Lower leg skin (tissue), 4 donors: ENCODE data around the gene UBAC2. TPM values are rescaled to one million over a fixed set of nuclear protein-coding genes. Genes with fewer than 3 reads are reported as not detected.

ENCODE experiments used
- DNase-seq, 2 donors: peaks; one replicate each; pipeline ENCODE4 v3.0.0-alpha.2; 2019; ENCODE audit warnings: low spot score in 2 of 2
- H3K4me3 ChIP-seq: fragments of 200-600 bp; sonication (generic); 2 replicates; pipeline ENCODE4 v1.5.1; 2017; ENCODE audit warnings: mild to moderate bottlenecking, low read depth; ENCODE audit not compliant: poor library complexity, severe bottlenecking
- POLR2A ChIP-seq, 2 donors: fragments of 450-650 bp; IDR thresholded peaks; one replicate each; pipeline ENCODE4 v1.6.1; 2016 to 2017; ENCODE audit warnings: antibody characterized with exemption in 2 of 2, mild to moderate bottlenecking in 1 of 2, moderate library complexity in 1 of 2
- WGBS, 2 donors: methylation state at CpG; one replicate each; pipeline ENCODE4 v1.1.5; 2018; 5-methylcytosine and 5-hydroxymethylcytosine counted together
- intact Hi-C: fragments of 100-400 bp; cut with DNase I; formaldehyde crosslinking; loops from one replicate; pipeline ENCODE4 v1.15.0; 2023; ENCODE audit warnings: low total_unique reads
- total RNA-seq, 4 donors: library from RNA; depleted of rRNA; stranded (reverse); fragments of >200 nt; gene quantifications; one replicate each; pipeline ENCODE4 v1.1.0, GENCODE V29; 2016
- TF ChIP-seq, protein P1 (sequence below), 3 donors: fragments of 450-650 bp; IDR thresholded peaks; one replicate each; pipeline ENCODE4 v1.5.1; 2016; ENCODE audit warnings: antibody characterized with exemption in 3 of 3, mild to moderate bottlenecking in 3 of 3, moderate library complexity in 2 of 3

The UBAC2 gene
- total RNA-seq, 4 donors from 2014 or later = 94.8 to 125 (median 106) TPM

DNA sequence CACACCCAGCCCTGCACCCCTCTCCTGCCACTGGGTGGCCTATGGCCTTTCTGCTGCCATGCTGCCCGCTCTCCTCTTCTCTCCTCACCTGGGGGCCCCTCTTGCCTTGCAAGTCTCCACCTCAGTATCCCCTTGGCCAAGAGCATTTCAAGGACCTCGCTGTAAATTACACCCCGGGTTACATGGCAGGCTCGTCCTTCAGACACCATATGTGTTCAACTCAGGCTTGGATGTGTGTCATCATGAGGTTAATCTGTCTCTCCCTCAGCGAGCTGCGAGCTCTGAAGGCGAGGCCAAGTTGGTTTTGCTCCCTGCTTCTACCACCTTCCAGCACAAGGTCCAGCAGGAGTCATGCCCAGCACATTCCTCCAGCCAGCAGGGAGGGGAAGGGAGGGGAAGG lies 225.8 kb downstream of the UBAC2 start:
- intact Hi-C loops = no loop called here
- 77 to 78% methylated on average over 7 of the region's 7 CpGs for WGBS, 2 donors
- TF ChIP-seq POLR2A (IDR thresholded peaks at IDR 0.05) = no peak
- TF ChIP-seq, protein P1, sequence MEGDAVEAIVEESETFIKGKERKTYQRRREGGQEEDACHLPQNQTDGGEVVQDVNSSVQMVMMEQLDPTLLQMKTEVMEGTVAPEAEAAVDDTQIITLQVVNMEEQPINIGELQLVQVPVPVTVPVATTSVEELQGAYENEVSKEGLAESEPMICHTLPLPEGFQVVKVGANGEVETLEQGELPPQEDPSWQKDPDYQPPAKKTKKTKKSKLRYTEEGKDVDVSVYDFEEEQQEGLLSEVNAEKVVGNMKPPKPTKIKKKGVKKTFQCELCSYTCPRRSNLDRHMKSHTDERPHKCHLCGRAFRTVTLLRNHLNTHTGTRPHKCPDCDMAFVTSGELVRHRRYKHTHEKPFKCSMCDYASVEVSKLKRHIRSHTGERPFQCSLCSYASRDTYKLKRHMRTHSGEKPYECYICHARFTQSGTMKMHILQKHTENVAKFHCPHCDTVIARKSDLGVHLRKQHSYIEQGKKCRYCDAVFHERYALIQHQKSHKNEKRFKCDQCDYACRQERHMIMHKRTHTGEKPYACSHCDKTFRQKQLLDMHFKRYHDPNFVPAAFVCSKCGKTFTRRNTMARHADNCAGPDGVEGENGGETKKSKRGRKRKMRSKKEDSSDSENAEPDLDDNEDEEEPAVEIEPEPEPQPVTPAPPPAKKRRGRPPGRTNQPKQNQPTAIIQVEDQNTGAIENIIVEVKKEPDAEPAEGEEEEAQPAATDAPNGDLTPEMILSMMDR (IDR thresholded peaks at IDR 0.05) = no peak
- DNase-seq = peak in 1 of 2 donors; percentile 36
- H3K4me3 ChIP-seq = no peak overlapping the region

DNA sequence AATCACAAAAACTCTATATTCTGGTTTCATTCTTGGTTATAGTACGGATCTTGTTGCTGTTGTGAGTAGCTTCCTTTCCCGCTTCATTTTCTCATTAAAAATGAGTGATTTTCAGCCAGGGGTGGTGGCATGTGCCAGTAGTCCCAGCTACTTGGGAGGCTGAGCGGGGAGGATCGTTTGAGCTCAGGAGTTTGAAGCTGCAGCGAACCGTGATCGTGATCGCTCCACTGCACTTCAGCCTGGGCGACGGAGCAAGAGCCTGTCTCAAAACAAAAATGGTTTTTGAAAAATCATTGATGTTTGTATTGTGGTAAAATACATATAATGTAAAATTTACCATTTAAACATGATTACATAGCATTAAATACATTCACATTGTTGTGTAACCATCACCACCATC lies 229.0 kb downstream of the UBAC2 start:
- H3K4me3 ChIP-seq = no peak overlapping the region
- no peak for TF ChIP-seq POLR2A (IDR thresholded peaks at IDR 0.05)
- TF ChIP-seq, protein P1 (IDR thresholded peaks at IDR 0.05) = no peak
- DNase-seq = peak in 1 of 2 donors; percentile 54
- intact Hi-C loops = loop anchor here (5.0 kb wide), 1 partner anchor 152 kb away; no protein-coding TSS in a partner anchor
- WGBS, 2 donors = 95 to 96% methylated on average over 10 of the region's 10 CpGs

DNA sequence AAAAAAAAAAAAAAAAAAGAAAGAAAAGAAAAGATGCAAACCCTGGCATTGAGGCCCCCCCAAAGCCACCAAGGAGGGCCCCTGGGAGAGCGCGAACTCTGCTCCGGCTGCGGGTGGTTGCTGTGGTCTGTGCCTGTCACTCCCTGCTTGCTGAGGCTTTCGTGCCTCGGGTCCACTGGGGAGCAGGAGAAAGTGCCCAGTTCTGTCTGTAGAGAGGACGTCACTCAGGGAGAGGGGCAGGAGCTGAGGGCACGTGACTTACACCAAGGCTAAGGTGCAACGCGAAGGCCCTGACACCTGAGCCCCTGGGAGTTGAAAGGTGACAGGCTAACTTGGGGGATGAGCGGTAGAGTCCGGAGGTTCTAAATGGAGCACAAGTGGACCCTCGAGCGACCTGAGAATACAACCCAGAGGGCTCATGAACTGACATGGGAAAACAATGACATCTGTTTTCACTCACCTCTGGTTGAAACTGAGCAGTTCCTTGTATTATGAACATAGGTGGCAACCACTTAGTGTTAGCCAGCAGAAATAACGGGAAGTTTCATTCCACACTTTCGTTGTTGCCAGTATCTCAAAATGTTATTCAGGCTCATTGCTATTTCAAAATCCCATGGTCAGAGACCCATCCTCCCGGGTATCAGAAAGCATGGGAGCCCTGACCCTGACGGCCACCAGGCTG lies 231.4 kb downstream of the UBAC2 start:
- 79 to 80% methylated on average over 18 of the region's 18 CpGs for WGBS, 2 donors
- no peak for DNase-seq
- TF ChIP-seq POLR2A (IDR thresholded peaks at IDR 0.05) = no peak
- TF ChIP-seq, protein P1 (IDR thresholded peaks at IDR 0.05) = no peak
- H3K4me3 ChIP-seq = no peak overlapping the region
- intact Hi-C loops = loop anchor here (5.0 kb wide), 1 partner anchor 155 kb away; no protein-coding TSS in a partner anchor

DNA sequence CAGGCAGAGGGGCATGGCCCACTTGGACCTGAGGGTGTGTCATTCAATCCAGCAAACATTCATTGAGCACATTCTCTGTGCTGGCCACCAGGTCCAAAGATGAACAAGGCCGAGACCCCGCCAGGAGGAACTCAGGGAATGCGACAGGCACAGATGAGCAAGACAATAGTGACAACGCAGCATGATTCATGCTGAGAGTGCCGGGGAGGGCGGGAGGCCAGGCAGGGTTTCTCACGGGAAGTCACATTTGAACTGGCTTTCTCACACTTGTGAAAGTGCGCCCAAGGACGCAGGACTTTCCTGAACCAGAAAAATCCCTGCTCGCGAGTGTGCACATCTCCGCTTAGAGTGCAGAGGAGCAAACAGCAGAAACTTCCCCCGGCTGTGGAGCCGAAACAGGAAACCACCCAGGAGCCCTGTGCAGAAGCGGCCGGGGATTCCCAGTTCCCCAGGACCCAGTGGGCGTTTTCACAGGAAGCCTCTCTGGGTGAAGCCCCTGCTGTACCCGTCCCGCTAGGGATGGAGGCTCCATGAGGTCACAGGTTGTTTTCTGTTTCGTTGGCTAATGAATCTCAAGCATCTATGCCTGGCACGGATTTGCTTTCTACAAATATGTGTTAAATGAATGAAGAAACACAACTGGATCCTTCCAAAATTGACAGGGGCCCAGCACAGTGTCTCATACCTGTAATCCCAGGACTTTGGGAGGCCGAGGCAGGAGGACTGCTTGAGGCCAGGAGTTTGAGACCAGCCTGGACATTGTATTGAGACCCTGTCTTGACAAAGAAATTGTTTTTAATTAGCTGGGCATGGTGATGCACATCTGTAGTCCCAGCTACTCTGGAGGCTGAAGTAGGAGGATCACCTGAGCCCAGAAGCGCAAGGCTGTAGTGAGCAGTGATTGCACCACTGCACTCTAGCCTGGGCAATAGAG lies 232.2 kb downstream of the UBAC2 start:
- TF ChIP-seq, protein P1 (IDR thresholded peaks at IDR 0.05) = no peak
- TF ChIP-seq POLR2A (IDR thresholded peaks at IDR 0.05) = no peak
- no peak overlapping the region for H3K4me3 ChIP-seq
- WGBS, 2 donors = 14 to 16% methylated on average over 23 of the region's 23 CpGs
- peak; percentile 79 to 97 for DNase-seq
- intact Hi-C loops = loop anchor here (5.0 kb wide), 1 partner anchor 156 kb away; no protein-coding TSS in a partner anchor

DNA sequence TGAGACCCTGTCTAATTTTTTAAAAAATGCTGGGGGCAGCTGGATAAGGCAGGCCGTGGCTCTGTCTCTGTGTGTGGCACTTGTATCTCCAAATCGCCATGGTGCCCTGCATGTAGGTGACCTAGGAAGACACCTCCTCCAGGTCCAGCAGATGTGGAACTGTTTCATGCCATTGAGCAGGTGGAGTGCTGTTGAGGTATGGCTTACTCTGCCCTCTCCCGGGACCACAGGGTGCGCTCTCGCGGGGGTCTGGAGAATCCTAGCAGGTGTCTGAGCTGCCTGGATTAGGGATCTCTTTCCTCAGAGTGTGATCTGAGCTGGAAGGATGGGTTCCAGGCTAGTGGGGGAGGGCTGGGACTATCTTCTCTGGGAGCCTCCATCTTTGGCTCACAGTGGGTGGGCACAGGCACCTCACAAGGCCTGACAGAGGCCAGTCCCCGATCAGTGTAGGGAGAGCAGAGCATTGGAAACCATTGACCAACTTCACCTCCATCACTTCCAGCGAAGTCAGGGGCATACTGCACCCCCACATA lies 233.0 kb downstream of the UBAC2 start:
- intact Hi-C loops = loop anchor here (5.0 kb wide), 1 partner anchor 156 kb away; no protein-coding TSS in a partner anchor
- no peak for TF ChIP-seq POLR2A (IDR thresholded peaks at IDR 0.05)
- TF ChIP-seq, protein P1 (IDR thresholded peaks at IDR 0.05) = no peak
- H3K4me3 ChIP-seq = no peak overlapping the region
- WGBS, 2 donors = 97% methylated on average over 8 of the region's 8 CpGs
- DNase-seq = no peak
